ENCODE data around the gene GPR157.

The GPR157 gene

GRCh38 chr1:9087411-9088125 is 41.3 kb downstream of the GPR157 start:
- no peak for DNase-seq (ENCODE audit: low spot score)

- no peak for DNase-seq (ENCODE audit: low spot score)
These were observed 42.1 kb downstream of the GPR157 start for GRCh38 chr1:9086796-9087195.

- DNase-seq (ENCODE audit: low spot score): no peak
These were observed 42.9 kb downstream of the GPR157 start for GRCh38 chr1:9086045-9086444.

GRCh38 chr1:9085306-9085940 is 43.5 kb downstream of the GPR157 start:
- DNase-seq (ENCODE audit: low spot score): no peak

- no peak for DNase-seq (ENCODE audit: low spot score)
These were observed 44.0 kb downstream of the GPR157 start for GRCh38 chr1:9084906-9085305.

GRCh38 chr1:9081473-9081872 is 47.4 kb downstream of the GPR157 start:
- DNase-seq (ENCODE audit: low spot score): no peak

- DNase-seq (ENCODE audit: low spot score): no peak
These were observed 48.1 kb downstream of the GPR157 start for GRCh38 chr1:9080705-9081291.

- DNase-seq (ENCODE audit: low spot score): no peak
These were observed 48.8 kb downstream of the GPR157 start for GRCh38 chr1:9079988-9080704.

GRCh38 chr1:9078752-9079500 is 50.0 kb downstream of the GPR157 start:
- DNase-seq (ENCODE audit: low spot score): no peak

- DNase-seq (ENCODE audit: low spot score): no peak
These were observed 50.7 kb downstream of the GPR157 start for GRCh38 chr1:9078015-9078751.

GRCh38 chr1:9075022-9075421 is 53.9 kb downstream of the GPR157 start:
- DNase-seq (ENCODE audit: low spot score): no peak

- no peak for DNase-seq (ENCODE audit: low spot score)
These were observed 55.8 kb downstream of the GPR157 start for GRCh38 chr1:9073143-9073542.

GRCh38 chr1:9071554-9072235 is 57.2 kb downstream of the GPR157 start:
- DNase-seq (ENCODE audit: low spot score): no peak

- DNase-seq (ENCODE audit: low spot score): no peak
These were observed 58.4 kb downstream of the GPR157 start for GRCh38 chr1:9070486-9070885.

- no peak for DNase-seq (ENCODE audit: low spot score)
These were observed 59.4 kb downstream of the GPR157 start, which contains the start of gene SLC2A5 for GRCh38 chr1:9069326-9070100. SLC2A5 (minus strand) TSS chr1:9069635; CDS start chr1:9069536, 99 bp downstream.

- DNase-seq (ENCODE audit: low spot score): no peak
These were observed 59.9 kb downstream of the GPR157 start for GRCh38 chr1:9068981-9069325.

GRCh38 chr1:9066945-9067807 is 61.7 kb downstream of the GPR157 start:
- DNase-seq (ENCODE audit: low spot score): no peak

GRCh38 chr1:9065213-9065751 is 63.6 kb downstream of the GPR157 start:
- DNase-seq (ENCODE audit: low spot score): no peak

- DNase-seq (ENCODE audit: low spot score): no peak
These were observed 66.1 kb downstream of the GPR157 start for GRCh38 chr1:9062846-9063245.
